ENCODE data around the gene ZNF44.

GRCh38 chr19:12255372-12255771 lies 39.3 kb downstream of the ZNF44 start:
- no peak for TF ChIP-seq SIN3A (IDR thresholded peaks at IDR 0.05; ENCODE audit: borderline replicate concordance, insufficient read depth, low read length)
- no peak for TF ChIP-seq TAF1 (IDR thresholded peaks at IDR 0.05; ENCODE audit: borderline replicate concordance, insufficient read depth, low read length)

All from PFSK-1 (cell line).